Breast epithelium (tissue), 3 donors: ENCODE measurements around the gene GAS1.

Experiments used
- POLR2A ChIP-seq: fragments of 450-650 bp; IDR thresholded peaks from one replicate; pipeline ENCODE4 v1.6.1; 2016; ENCODE audit warnings: antibody characterized with exemption, mild to moderate bottlenecking, moderate library complexity
- TF ChIP-seq, protein P1 (sequence below), 3 donors: fragments of 450-650 bp; IDR thresholded peaks; one replicate each; pipeline ENCODE4 v1.5.1; 2016 to 2017; ENCODE audit warnings: antibody characterized with exemption in 3 of 3, mild to moderate bottlenecking in 3 of 3, moderate library complexity in 3 of 3

GRCh38 chr9:86901511-86901910, 45.8 kb downstream of the GAS1 start:
- TF ChIP-seq POLR2A: no peak
- TF ChIP-seq, protein P1, sequence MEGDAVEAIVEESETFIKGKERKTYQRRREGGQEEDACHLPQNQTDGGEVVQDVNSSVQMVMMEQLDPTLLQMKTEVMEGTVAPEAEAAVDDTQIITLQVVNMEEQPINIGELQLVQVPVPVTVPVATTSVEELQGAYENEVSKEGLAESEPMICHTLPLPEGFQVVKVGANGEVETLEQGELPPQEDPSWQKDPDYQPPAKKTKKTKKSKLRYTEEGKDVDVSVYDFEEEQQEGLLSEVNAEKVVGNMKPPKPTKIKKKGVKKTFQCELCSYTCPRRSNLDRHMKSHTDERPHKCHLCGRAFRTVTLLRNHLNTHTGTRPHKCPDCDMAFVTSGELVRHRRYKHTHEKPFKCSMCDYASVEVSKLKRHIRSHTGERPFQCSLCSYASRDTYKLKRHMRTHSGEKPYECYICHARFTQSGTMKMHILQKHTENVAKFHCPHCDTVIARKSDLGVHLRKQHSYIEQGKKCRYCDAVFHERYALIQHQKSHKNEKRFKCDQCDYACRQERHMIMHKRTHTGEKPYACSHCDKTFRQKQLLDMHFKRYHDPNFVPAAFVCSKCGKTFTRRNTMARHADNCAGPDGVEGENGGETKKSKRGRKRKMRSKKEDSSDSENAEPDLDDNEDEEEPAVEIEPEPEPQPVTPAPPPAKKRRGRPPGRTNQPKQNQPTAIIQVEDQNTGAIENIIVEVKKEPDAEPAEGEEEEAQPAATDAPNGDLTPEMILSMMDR (IDR thresholded peaks at IDR 0.05): no peak
